HG03135 (cell line): ENCODE measurements around the gene CCDC148.
"Not testable (repeated sequence)": the region's sequence is repeated elsewhere in the genome, so short reads cannot be mapped to it uniquely, and the experiment has no call there.

Experiments used
- ATAC-seq: cut with Tn5 transposase; IDR thresholded peaks from one replicate; pipeline ENCODE4 v1.9.1; 2021; ENCODE audit warnings: mild to moderate bottlenecking, moderate library complexity; ENCODE audit not compliant: unreplicated experiment

Gene CCDC148

GRCh38 chr2:158443606-158444005 lies 12.9 kb downstream of the CCDC148 start:
- no peak for ATAC-seq

- not testable (repeated sequence) for ATAC-seq
These were observed 17.5 kb downstream of the CCDC148 start for GRCh38 chr2:158439062-158439461.

- ATAC-seq = not testable (repeated sequence)
These were observed 22.8 kb downstream of the CCDC148 start for GRCh38 chr2:158433716-158434115.

GRCh38 chr2:158432117-158432516 lies 24.4 kb downstream of the CCDC148 start:
- ATAC-seq = no peak

GRCh38 chr2:158414538-158414937 lies 42.0 kb downstream of the CCDC148 start:
- no peak for ATAC-seq

GRCh38 chr2:158413581-158413980 lies 43.0 kb downstream of the CCDC148 start:
- ATAC-seq = no peak

- no peak for ATAC-seq
These were observed 44.3 kb downstream of the CCDC148 start for GRCh38 chr2:158412206-158412605.

GRCh38 chr2:158411748-158412147 lies 44.8 kb downstream of the CCDC148 start:
- no peak for ATAC-seq

- ATAC-seq = no peak
These were observed 46.4 kb downstream of the CCDC148 start for GRCh38 chr2:158410132-158410531.

GRCh38 chr2:158407031-158407430 lies 49.5 kb downstream of the CCDC148 start:
- ATAC-seq = no peak

GRCh38 chr2:158405341-158405740 lies 51.2 kb downstream of the CCDC148 start:
- ATAC-seq = no peak

GRCh38 chr2:158403237-158403636 lies 53.3 kb downstream of the CCDC148 start:
- no peak for ATAC-seq

- no peak for ATAC-seq
These were observed 53.9 kb downstream of the CCDC148 start for GRCh38 chr2:158402665-158403064.

GRCh38 chr2:158395166-158395565 lies 61.4 kb downstream of the CCDC148 start:
- no peak for ATAC-seq

- ATAC-seq = no peak
These were observed 62.1 kb downstream of the CCDC148 start for GRCh38 chr2:158394453-158394852.

GRCh38 chr2:158393886-158394285 lies 62.7 kb downstream of the CCDC148 start:
- ATAC-seq = no peak

GRCh38 chr2:158392687-158393086 lies 63.9 kb downstream of the CCDC148 start:
- no peak for ATAC-seq

GRCh38 chr2:158391876-158392275 lies 64.7 kb downstream of the CCDC148 start:
- ATAC-seq = no peak

GRCh38 chr2:158391361-158391760 lies 65.2 kb downstream of the CCDC148 start:
- no peak for ATAC-seq

GRCh38 chr2:158388159-158388558 lies 68.4 kb downstream of the CCDC148 start:
- ATAC-seq = no peak

GRCh38 chr2:158385646-158386045 lies 70.9 kb downstream of the CCDC148 start:
- no peak for ATAC-seq

- ATAC-seq = no peak
These were observed 74.6 kb downstream of the CCDC148 start for GRCh38 chr2:158381978-158382377.

- ATAC-seq = no peak
These were observed 75.3 kb downstream of the CCDC148 start for GRCh38 chr2:158381205-158381604.

GRCh38 chr2:158380746-158381145 lies 75.8 kb downstream of the CCDC148 start:
- no peak for ATAC-seq
